Peyer's patch (tissue), 4 donors: ENCODE data around the gene LRRC32. TPM values are rescaled to one million over a fixed set of nuclear protein-coding genes. Genes with fewer than 3 reads are reported as not detected.

Experiments used
- DNase-seq, 3 donors: peaks; one replicate each; pipeline ENCODE4 v3.0.0-alpha.2; 2017 to 2019
- H3K27ac ChIP-seq, 4 donors: fragments of 200-600 bp; sonication (generic); one replicate each; pipeline ENCODE4 v1.5.1; 2016 to 2019
- H3K27me3 ChIP-seq, 2 donors: fragments of 200-600 bp; sonication (generic); one replicate each; pipeline ENCODE4 v1.5.1; 2019
- H3K36me3 ChIP-seq, 3 donors: fragments of 200-600 bp; sonication (generic); one replicate each; pipeline ENCODE4 v1.5.1; 2016 to 2019
- H3K4me1 ChIP-seq, 4 donors: fragments of 200-600 bp; sonication (generic); one replicate each; pipeline ENCODE4 v1.5.1; 2016 to 2019
- H3K4me3 ChIP-seq, 4 donors: fragments of 200-600 bp; sonication (generic); 1 replicate in 3 of 4; 2 replicates in 1 of 4; pipeline ENCODE4 v1.5.1; 2016 to 2019; ENCODE audit warnings: mild to moderate bottlenecking in 1 of 4
- H3K9me3 ChIP-seq, 4 donors: fragments of 200-600 bp; sonication (generic); one replicate each; pipeline ENCODE4 v1.5.1; 2016 to 2019; ENCODE audit warnings: mild to moderate bottlenecking in 1 of 4
- CTCF ChIP-seq, 6 experiments: fragments of 450-650 bp in 4 of 6; fragments of 200-600 bp in 2 of 6; sonication (generic) in 1 of 6; IDR thresholded peaks; one replicate each; pipeline ENCODE4 v1.5.1; 2017 to 2019; ENCODE audit warnings: antibody characterized with exemption in 6 of 6, mild to moderate bottlenecking in 3 of 6, moderate library complexity in 1 of 6
- POLR2A ChIP-seq, 2 donors: fragments of 450-650 bp; IDR thresholded peaks; one replicate each; pipeline ENCODE4 v1.5.1; 2017; ENCODE audit warnings: antibody characterized with exemption in 2 of 2, mild to moderate bottlenecking in 2 of 2, moderate library complexity in 2 of 2
- total RNA-seq, 4 donors: library from RNA; depleted of rRNA; stranded (reverse); fragments of >200 nt; gene quantifications; one replicate each; pipeline ENCODE4 v1.1.0, GENCODE V29; 2016

LRRC32 gene
- total RNA-seq, 4 donors from 2014 or later = 4.0 to 36.7 (median 23.0) TPM

GRCh38 chr11:76716268-76716667 lies 45.7 kb upstream of the LRRC32 start:
- no peak overlapping the region for H3K27ac ChIP-seq
- no peaks in the 10 kb centered on the region for H3K9me3 ChIP-seq
- H3K36me3 ChIP-seq = no peaks in the 10 kb centered on the region
- no peak for DNase-seq
- no peak overlapping the region for H3K4me3 ChIP-seq
- no peaks in the 10 kb centered on the region for H3K27me3 ChIP-seq
- H3K4me1 ChIP-seq = no peaks in the 10 kb centered on the region
- TF ChIP-seq POLR2A (IDR thresholded peaks at IDR 0.05) (no peak), CTCF (IDR thresholded peaks at IDR 0.05) (no peak)

GRCh38 chr11:76714493-76714892 lies 43.9 kb upstream of the LRRC32 start:
- DNase-seq = no peak
- H3K36me3 ChIP-seq = no peaks in the 10 kb centered on the region
- H3K27ac ChIP-seq = no peak overlapping the region
- no peaks in the 10 kb centered on the region for H3K9me3 ChIP-seq
- no peak for TF ChIP-seq POLR2A (IDR thresholded peaks at IDR 0.05)
- no peak overlapping the region for H3K4me3 ChIP-seq
- H3K27me3 ChIP-seq = no peaks in the 10 kb centered on the region
- no peaks in the 10 kb centered on the region for H3K4me1 ChIP-seq

- no peak for DNase-seq
- TF ChIP-seq CTCF (IDR thresholded peaks at IDR 0.05) (no peak), POLR2A (IDR thresholded peaks at IDR 0.05) (no peak)
- no peak overlapping the region for H3K4me3 ChIP-seq
These were observed 43.0 kb upstream of the LRRC32 start for GRCh38 chr11:76713499-76713898.

GRCh38 chr11:76712125-76712524 lies 41.6 kb upstream of the LRRC32 start:
- DNase-seq = no peak
- H3K4me1 ChIP-seq = no peaks in the 10 kb centered on the region
- H3K27ac ChIP-seq = no peak overlapping the region
- H3K27me3 ChIP-seq = no peaks in the 10 kb centered on the region
- no peak for TF ChIP-seq POLR2A (IDR thresholded peaks at IDR 0.05)
- TF ChIP-seq CTCF (IDR thresholded peaks at IDR 0.05) = no peak
- H3K9me3 ChIP-seq = no peaks in the 10 kb centered on the region
- no peaks in the 10 kb centered on the region for H3K36me3 ChIP-seq
- H3K4me3 ChIP-seq = no peak overlapping the region

More at GRCh38 chr11:76713499-76713898, 43.0 kb upstream of the LRRC32 start:
- Histone ChIP-seq H3K9me3 (no peaks in the 10 kb centered on the region), H3K36me3 (no peaks in the 10 kb centered on the region), H3K27me3 (no peaks in the 10 kb centered on the region), H3K4me1 (no peaks in the 10 kb centered on the region), H3K27ac (no peak overlapping the region)

GRCh38 chr11:76709756-76710155 lies 39.2 kb upstream of the LRRC32 start:
- no peak for DNase-seq
- Histone ChIP-seq H3K4me3 (no peak overlapping the region), H3K27ac (no peak overlapping the region), H3K9me3 (no peaks in the 10 kb centered on the region), H3K36me3 (no peaks in the 10 kb centered on the region), H3K27me3 (no peaks in the 10 kb centered on the region), H3K4me1 (no peaks in the 10 kb centered on the region)
- no peak for TF ChIP-seq POLR2A (IDR thresholded peaks at IDR 0.05)
- no peak for TF ChIP-seq CTCF (IDR thresholded peaks at IDR 0.05)

GRCh38 chr11:76708972-76709660 lies 38.6 kb upstream of the LRRC32 start:
- Histone ChIP-seq H3K36me3 (no peaks in the 10 kb centered on the region), H3K9me3 (no peaks in the 10 kb centered on the region), H3K4me3 (no peak overlapping the region), H3K4me1 (no peaks in the 10 kb centered on the region), H3K27me3 (no peaks in the 10 kb centered on the region), H3K27ac (no peak overlapping the region)
- DNase-seq = no peak
- TF ChIP-seq POLR2A (IDR thresholded peaks at IDR 0.05) (no peak), CTCF (IDR thresholded peaks at IDR 0.05) (no peak)
